ENCODE data around the gene PDE4D. TPM values are rescaled to one million over a fixed set of nuclear protein-coding genes. Genes with fewer than 3 reads are reported as not detected.
"Not testable (repeated sequence)": the region's sequence is repeated elsewhere in the genome, so short reads cannot be mapped to it uniquely, and the experiment has no call there.

Gene PDE4D
- total RNA-seq, 1 donor from 2014 or later: 85.8 TPM

DNA sequence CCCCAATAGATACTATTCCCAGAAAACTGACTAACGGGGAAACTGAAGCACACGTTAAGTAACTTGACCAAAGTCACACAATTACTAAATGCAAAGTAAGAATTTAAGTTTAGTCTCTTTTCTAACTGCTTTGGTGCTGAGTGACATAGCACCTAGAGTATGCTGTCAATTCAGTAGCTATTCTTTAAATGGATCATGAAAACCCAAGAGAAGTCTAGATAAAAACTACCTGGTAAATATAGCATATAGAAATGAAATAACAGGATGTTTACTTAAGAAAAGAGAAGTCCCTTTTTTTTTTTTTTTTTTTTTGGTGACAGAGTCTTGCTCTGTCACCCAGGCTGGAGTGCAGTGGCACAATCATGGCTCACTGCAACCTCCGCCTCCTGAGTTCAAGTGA is 129.2 kb downstream of the PDE4D start:
- H3K4me3 ChIP-seq: no peak overlapping the region
- TF ChIP-seq, protein P1, sequence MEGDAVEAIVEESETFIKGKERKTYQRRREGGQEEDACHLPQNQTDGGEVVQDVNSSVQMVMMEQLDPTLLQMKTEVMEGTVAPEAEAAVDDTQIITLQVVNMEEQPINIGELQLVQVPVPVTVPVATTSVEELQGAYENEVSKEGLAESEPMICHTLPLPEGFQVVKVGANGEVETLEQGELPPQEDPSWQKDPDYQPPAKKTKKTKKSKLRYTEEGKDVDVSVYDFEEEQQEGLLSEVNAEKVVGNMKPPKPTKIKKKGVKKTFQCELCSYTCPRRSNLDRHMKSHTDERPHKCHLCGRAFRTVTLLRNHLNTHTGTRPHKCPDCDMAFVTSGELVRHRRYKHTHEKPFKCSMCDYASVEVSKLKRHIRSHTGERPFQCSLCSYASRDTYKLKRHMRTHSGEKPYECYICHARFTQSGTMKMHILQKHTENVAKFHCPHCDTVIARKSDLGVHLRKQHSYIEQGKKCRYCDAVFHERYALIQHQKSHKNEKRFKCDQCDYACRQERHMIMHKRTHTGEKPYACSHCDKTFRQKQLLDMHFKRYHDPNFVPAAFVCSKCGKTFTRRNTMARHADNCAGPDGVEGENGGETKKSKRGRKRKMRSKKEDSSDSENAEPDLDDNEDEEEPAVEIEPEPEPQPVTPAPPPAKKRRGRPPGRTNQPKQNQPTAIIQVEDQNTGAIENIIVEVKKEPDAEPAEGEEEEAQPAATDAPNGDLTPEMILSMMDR (IDR thresholded peaks at IDR 0.05): no peak
- H3K4me1 ChIP-seq: peaks cover 5% of the 10 kb centered on the region
- DNase-seq: no peak
- no peaks in the 10 kb centered on the region for H3K27me3 ChIP-seq
- no peaks in the 10 kb centered on the region for H3K9me3 ChIP-seq
- no peak overlapping the region for H3K27ac ChIP-seq
- no peak for ATAC-seq
- no peaks in the 10 kb centered on the region for H3K36me3 ChIP-seq
- intact Hi-C loops (cut with DNase I): no loop called here

DNA sequence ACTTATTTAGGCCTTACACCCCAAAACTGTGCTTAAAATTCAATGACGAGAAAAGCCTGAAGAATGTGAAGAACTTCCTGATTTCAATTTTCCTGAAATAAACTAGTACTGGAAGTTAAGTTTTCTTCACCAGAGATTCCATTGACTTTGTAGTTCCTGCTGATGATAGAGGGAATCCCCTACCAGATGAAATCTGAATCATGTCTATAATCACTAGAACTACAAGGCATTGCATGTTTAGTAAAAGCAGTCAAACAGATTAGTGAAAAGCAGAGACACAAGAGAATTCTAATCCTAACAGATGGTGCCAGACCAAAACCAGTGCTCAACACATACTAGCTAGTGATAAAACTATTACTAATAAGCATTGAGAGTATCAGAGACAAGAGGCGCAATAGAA is 130.0 kb downstream of the PDE4D start:
- Histone ChIP-seq H3K4me1 (peaks cover 5% of the 10 kb centered on the region), H3K36me3 (no peaks in the 10 kb centered on the region), H3K27ac (no peak overlapping the region), H3K9me3 (no peaks in the 10 kb centered on the region), H3K27me3 (no peaks in the 10 kb centered on the region), H3K4me3 (no peak overlapping the region)
- intact Hi-C loops (cut with DNase I): no loop called here
- TF ChIP-seq, protein P1 (IDR thresholded peaks at IDR 0.05): no peak
- no peak for DNase-seq
- ATAC-seq: no peak

DNA sequence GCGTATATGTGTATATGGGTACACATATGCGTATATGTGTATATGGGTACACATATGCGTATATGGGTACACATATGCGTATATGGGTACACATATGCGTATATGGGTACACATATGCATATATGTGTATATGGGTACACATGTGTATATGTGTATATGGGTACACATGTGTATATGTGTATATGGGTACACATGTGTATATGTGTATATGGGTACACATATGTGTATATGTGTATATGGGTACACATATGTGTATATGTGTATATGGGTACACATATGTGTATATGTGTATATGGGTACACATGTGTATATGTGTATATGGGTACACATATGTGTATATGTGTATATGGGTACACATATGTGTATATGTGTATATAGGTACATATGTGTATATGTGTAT is 131.3 kb downstream of the PDE4D start:
- H3K9me3 ChIP-seq; H3K4me1 ChIP-seq; H3K27ac ChIP-seq; ATAC-seq; H3K4me3 ChIP-seq; H3K27me3 ChIP-seq; DNase-seq; intact Hi-C loops (cut with DNase I); H3K36me3 ChIP-seq: not testable (repeated sequence)

DNA sequence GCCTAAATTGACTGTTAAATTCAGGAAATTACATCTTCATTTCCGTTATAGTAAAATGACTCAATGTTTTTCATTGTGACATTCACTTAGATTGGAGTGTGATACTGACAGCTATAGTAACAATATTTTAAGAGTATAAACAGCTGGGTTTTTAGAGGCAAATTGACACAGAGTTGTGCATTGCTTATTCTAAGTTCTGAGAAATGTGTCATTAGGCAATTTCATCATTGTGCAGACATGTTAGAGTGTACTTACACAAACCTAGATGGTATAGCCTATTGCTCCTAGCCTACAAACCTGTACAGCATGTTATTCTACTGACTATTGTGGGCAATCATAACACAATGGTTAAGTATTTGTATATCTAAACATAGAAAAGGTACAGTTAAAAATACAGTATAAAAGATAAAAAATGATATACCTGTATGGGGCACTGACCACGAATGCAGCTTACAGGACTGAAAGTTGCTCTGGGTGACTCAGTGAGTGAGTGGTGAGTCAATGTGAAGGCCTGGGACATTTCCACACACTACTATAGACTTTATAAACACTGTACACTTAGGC is 132.7 kb downstream of the PDE4D start:
- ATAC-seq (no peak), DNase-seq (no peak)
- H3K4me1 ChIP-seq: no peaks in the 10 kb centered on the region
- no peak overlapping the region for H3K27ac ChIP-seq
- H3K27me3 ChIP-seq: no peaks in the 10 kb centered on the region
- no peaks in the 10 kb centered on the region for H3K36me3 ChIP-seq
- H3K9me3 ChIP-seq: no peaks in the 10 kb centered on the region
- intact Hi-C loops (cut with DNase I): no loop called here
- no peak overlapping the region for H3K4me3 ChIP-seq
- TF ChIP-seq, protein P1 (IDR thresholded peaks at IDR 0.05): no peak

DNA sequence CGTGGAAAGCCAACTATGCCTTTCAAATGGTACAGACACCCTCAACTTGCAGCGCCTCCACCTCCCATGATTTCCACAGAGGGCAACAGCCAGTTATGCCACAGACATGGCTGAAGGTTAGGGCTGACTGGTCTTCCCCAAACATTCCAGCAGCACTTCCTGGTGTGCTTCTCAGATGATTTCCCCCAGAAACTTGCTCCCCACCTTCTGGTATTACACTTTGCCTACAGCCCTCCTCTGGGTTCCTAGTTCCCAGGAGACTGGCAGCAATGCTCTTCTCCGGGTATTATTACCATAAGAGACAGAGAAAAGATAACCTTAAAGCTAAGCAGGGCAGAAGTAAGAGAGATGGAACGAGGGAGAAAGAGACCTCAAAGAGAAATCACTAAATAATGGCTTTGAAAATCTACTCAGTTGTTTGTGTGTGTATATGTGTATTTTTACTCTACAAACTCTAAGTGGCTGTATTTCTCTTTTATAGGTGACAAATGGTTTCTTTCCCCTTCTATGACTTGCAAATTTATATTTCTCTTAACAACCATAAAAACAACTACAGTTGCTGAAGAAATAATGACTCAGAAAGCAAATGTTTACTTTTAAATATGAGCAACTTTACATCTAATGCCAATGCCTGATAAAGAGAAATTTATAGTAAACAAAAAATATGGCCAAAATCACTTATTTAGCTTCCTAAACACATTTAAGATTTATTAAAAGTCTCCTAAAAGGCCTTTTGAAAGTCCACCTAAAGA is 133.8 kb downstream of the PDE4D start:
- ATAC-seq: no peak
- no peaks in the 10 kb centered on the region for H3K36me3 ChIP-seq
- no peaks in the 10 kb centered on the region for H3K4me1 ChIP-seq
- H3K27ac ChIP-seq: no peak overlapping the region
- no peaks in the 10 kb centered on the region for H3K27me3 ChIP-seq
- TF ChIP-seq, protein P1 (IDR thresholded peaks at IDR 0.05): no peak
- intact Hi-C loops (cut with DNase I): no loop called here
- no peaks in the 10 kb centered on the region for H3K9me3 ChIP-seq
- DNase-seq: no peak
- no peak overlapping the region for H3K4me3 ChIP-seq

DNA sequence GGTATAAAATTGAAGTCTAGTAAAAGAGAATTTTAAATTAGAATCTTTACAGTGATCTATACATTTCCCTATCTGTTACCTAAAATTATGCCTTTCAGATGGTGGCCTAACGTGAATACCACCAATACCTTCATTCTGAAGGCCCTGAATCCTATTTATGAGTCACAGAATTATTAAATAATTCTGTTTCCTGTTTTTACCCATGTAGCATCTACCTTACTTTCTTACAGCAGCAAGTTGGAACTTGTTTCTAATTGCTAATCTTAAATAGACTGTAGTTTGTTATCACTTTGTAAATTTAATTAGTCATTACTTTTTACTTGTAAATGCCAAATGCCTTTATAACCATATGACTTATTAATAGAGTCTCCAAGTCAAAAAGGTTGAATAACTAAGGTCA is 135.0 kb downstream of the PDE4D start:
- DNase-seq (no peak), ATAC-seq (no peak)
- Histone ChIP-seq H3K36me3 (no peaks in the 10 kb centered on the region), H3K27me3 (no peaks in the 10 kb centered on the region), H3K4me3 (no peak overlapping the region), H3K9me3 (no peaks in the 10 kb centered on the region), H3K4me1 (no peaks in the 10 kb centered on the region), H3K27ac (no peak overlapping the region)
- TF ChIP-seq, protein P1 (IDR thresholded peaks at IDR 0.05): no peak
- intact Hi-C loops (cut with DNase I): no loop called here

All from upper lobe of right lung (tissue), 1 donor.